Mucosa of descending colon (tissue), 3 donors: ENCODE measurements around the gene SNED1. TPM values are rescaled to one million over a fixed set of nuclear protein-coding genes. Genes with fewer than 3 reads are reported as not detected.
A peak's percentile ranks its signal among the peaks of the same experiment; 100 is the strongest.

Experiments
- ATAC-seq: fragments of 200-7000 bp; cut with Tn5 transposase; one replicate; pipeline ENCODE4 v1.9.1; 2020; ENCODE audit warnings: mild to moderate bottlenecking, moderate library complexity
- DNase-seq, 3 donors: peaks; one replicate each; pipeline ENCODE4 v3.0.0-alpha.2; 2020
- H3K36me3 ChIP-seq: fragments of 200-600 bp; one replicate; pipeline ENCODE4 v1.8.0; 2021; ENCODE audit warnings: low read depth, mild to moderate bottlenecking
- H3K4me1 ChIP-seq: fragments of 200-600 bp; one replicate; pipeline ENCODE4 v1.8.0; 2021; ENCODE audit warnings: low read depth, mild to moderate bottlenecking
- H3K4me3 ChIP-seq: fragments of 200-600 bp; one replicate; pipeline ENCODE4 v1.8.0; 2021; ENCODE audit warnings: mild to moderate bottlenecking
- H3K9me3 ChIP-seq: fragments of 200-600 bp; one replicate; pipeline ENCODE4 v1.8.0; 2021; ENCODE audit warnings: mild to moderate bottlenecking
- intact Hi-C, 2 donors: fragments of 100-400 bp; cut with DNase I in 1 of 2; cut with micrococcal nuclease in 1 of 2; formaldehyde crosslinking; loops; one replicate each; pipeline versions ENCODE4 v1.11.0 to v1.11.1; 2022; cut with DNase I, micrococcal nuclease
- long read RNA-seq, 2 donors: library from polyadenylated mRNA; unstranded; transcript quantifications; one replicate each; pipeline ENCODE4 v2.0.0, GENCODE V29; 2019 to 2021
- total RNA-seq, 3 donors: library from RNA; stranded (reverse); fragmentation: NEBNext Ultra II Directional in 2 of 3; extraction: Animal tissue kit (Norgen Biotek cat#: 25700) in 2 of 3; gene quantifications; one replicate each; pipeline versions ENCODE4 v1.2.1 to v1.2.4, GENCODE V29; 2021 to 2023
- TF ChIP-seq, protein P1 (sequence below): fragments of 200-600 bp; IDR thresholded peaks from one replicate; pipeline ENCODE4 v1.8.0; 2022; ENCODE audit warnings: antibody characterized with exemption, mild to moderate bottlenecking
- donor health status: DM: no; HTN: no; CAD: no; lungs with moderate emphysema.
- donor health status: DM: no; HTN: no; CAD: no.
- donor health status: DM: no; HTN: yes; CAD: no.

The SNED1 gene
- 10 to 100 TPM in 2 of 3 donors, 1 to 10 TPM in 1; 7.0 to 16.3 (median 14.1) TPM for total RNA-seq
- long read RNA-seq, donor 1, partial matches to known transcripts, result 4 of 12 reads
- long read RNA-seq, donor 1, other reads (novel, unspliced or antisense), result 8 of 12 reads
- long read RNA-seq, donor 2, partial matches to known transcripts, result 0 of 2 reads
- long read RNA-seq, donor 2, other reads (novel, unspliced or antisense), result 2 of 2 reads

DNA sequence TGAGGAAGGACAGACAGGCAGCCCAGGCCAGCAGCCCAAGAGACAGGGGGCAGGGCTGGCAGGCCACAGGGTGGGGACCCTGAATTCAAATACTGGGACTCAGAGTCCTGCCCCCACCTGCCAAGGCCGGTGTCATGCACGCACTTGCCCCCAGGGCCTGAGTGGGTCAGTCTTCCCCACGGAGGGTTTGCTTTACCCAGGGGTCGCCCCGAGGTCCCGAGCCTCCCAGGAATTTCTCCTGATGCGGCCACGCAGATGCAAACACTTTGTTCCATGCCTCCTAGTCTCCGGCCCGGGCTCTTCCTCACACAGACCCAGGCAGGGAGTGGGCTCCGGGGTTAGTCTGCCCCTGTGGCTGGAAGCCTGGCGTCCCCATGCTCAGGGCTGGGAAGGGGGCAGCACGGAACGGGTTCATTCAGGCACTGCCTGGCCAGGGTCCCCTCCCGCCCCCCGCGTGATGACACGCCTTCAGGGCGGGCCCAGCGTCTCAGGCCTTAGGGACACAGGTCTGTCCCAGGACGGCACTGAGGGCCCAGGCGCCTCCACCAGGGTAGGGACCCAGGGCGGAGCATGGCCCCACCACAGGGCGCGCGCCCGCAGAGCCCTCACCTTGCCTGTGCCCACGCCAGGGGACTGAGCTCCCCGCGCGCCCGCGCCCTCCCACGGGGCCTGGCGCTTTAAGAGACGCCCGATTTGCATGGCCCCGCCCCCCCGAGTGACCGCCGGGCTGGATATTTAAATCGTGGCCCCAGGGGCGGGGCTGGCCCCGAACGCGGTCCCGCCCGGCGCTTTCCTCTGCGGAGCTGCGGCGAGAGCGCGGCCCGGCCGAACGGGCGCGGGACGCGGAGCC, at the start of gene SNED1:
SNED1 (plus strand) TSS at position 763 of the 850 bp plus-strand sequence. CDS start 220 bp downstream, outside the sequence.
- ATAC-seq, result peak; percentile 95
- no peaks in the 10 kb centered on the region for H3K36me3 ChIP-seq
- intact Hi-C loops, result no loop called here
- DNase-seq, result peak; percentile 90 to 95 (median 91)
- TF ChIP-seq, protein P1, sequence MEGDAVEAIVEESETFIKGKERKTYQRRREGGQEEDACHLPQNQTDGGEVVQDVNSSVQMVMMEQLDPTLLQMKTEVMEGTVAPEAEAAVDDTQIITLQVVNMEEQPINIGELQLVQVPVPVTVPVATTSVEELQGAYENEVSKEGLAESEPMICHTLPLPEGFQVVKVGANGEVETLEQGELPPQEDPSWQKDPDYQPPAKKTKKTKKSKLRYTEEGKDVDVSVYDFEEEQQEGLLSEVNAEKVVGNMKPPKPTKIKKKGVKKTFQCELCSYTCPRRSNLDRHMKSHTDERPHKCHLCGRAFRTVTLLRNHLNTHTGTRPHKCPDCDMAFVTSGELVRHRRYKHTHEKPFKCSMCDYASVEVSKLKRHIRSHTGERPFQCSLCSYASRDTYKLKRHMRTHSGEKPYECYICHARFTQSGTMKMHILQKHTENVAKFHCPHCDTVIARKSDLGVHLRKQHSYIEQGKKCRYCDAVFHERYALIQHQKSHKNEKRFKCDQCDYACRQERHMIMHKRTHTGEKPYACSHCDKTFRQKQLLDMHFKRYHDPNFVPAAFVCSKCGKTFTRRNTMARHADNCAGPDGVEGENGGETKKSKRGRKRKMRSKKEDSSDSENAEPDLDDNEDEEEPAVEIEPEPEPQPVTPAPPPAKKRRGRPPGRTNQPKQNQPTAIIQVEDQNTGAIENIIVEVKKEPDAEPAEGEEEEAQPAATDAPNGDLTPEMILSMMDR, result no peak
- H3K4me1 ChIP-seq, result peaks cover 7% of the 10 kb centered on the region
- H3K9me3 ChIP-seq, result peaks cover under 1% of the 10 kb centered on the region
- peak within 1 kb of the TSS; percentile 26 for H3K4me3 ChIP-seq

DNA sequence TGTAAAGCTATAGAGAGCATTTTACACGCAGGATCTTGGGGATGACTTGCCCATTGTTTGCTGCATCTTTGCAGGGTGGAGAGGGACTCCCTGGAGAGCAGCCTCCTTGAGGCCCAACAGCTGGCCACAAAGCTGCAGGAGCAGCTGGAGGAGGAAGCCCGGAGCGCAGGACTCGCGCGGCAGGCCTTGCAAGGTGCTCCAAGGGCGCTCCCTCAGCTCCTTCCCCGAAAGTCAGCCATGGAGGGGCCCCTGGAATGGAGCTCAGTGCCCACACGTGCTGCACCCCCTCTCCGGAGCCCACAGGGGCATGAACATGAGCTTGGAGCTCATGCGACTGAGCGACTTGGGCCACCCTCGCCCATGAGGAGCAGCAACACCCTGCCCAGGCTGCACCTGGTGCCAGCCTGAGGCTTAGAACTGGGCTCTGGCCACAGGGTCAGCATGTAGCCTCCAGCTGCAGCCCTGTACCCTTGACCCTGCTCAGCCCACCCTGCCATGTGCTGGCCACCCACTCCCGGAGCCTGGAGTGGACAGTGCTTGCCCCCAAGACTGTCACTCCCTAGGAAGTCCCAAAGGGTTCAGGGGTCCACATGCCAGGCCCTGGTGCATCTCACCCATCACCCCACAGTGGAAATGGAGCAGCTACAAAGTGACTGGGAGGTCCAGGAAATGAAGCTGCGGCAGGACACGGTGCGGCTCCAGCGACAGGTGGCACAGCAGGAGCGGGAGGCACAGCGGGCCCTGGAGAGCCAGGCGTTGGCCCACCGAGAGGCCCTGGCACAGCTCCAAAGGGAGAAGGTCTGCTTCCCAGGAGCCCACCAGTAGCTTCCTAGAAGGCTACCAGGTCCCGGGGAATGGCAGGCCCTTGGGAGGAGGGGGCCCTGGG, 49.3 kb upstream of the SNED1 start:
- DNase-seq (peak in 1 of 3 donors; percentile 31), ATAC-seq (no peak)
- intact Hi-C loops, result no loop called here
- TF ChIP-seq, protein P1, result no peak
- Histone ChIP-seq H3K4me3 (no peak overlapping the region), H3K9me3 (no peaks in the 10 kb centered on the region), H3K4me1 (no peaks in the 10 kb centered on the region), H3K36me3 (no peaks in the 10 kb centered on the region)

DNA sequence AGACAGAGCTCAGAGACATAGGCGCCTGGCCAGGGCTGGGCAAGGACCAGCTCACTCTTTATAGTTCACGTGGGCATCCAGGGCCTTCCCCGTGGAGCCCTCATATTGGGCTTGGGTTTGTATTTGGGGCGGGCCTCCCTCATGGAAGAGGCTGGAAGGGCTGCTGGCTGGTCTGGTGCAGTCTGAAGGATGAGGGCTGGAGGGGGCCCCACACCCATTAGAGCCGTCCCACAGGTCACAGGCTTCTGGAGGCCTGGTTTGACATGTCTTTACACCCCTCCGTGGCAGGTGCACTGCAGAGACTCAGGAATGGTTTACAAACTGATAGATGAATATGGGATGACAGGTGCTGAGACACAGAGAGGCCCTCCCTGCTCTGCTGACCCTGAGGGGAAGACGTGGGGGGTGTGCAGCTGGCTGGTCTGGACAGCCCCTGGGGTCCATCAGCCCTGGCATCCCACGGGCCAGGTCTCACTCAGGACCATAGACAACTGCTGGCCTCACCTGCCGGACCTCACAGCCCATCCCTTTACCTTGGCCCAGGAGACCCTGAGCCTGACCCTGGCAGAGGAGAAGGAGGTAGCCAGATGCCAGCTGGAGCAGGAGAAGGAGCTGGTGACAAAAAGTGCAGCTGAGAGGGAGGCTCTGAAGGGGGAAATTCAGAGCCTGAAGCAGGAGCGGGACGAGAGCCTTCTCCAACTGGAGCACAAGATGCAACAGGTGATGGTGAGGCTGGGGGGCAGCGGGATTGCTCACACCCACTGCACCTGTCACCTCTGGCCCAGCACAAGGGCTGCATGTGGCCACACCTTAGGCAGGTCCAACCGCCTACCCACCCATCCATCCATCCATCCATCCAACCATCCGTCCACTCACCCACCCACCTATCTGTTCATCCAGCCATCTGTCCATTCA, 48.4 kb upstream of the SNED1 start:
- ATAC-seq, result no peak
- H3K9me3 ChIP-seq, result no peaks in the 10 kb centered on the region
- intact Hi-C loops, result no loop called here
- TF ChIP-seq, protein P1, result no peak
- H3K4me3 ChIP-seq, result no peak overlapping the region
- no peaks in the 10 kb centered on the region for H3K36me3 ChIP-seq
- H3K4me1 ChIP-seq, result no peaks in the 10 kb centered on the region
- DNase-seq, result peak in 1 of 3 donors; percentile 17

DNA sequence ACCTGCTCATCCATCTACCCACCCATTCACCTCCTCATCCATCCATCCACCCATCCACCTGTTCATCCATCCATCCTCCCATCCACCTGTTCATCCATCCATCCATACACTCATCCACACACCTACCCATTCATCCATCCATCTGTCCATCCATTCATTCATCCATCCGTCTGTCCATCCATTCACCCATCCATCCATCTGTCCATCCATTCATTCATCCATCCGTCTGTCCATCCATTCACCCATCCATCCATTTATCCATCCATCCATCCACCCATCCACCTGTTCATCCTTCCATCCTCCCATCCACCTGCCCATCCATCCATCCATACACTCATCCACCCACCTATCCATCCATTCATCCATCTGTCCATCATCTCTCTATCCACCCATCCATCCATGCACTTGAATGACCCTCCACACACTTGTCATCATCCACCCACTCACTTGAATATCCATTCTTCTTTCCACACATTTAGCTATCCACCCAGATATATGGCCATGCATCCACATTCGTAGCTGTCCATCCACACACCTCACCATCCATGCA, 47.3 kb upstream of the SNED1 start:
- Histone ChIP-seq H3K36me3 (no peaks in the 10 kb centered on the region), H3K4me1 (no peaks in the 10 kb centered on the region), H3K9me3 (no peaks in the 10 kb centered on the region), H3K4me3 (no peak overlapping the region)
- TF ChIP-seq, protein P1, result no peak
- intact Hi-C loops, result no loop called here
- DNase-seq (no peak), ATAC-seq (no peak)
